Measurements from ENCODE around the gene RAPGEF1. TPM values are rescaled to one million over a fixed set of nuclear protein-coding genes. Genes with fewer than 3 reads are reported as not detected.

The RAPGEF1 gene
- polyA plus RNA-seq, 4 donors = 36.8 to 41.5 (median 40.2) TPM

- DNase-seq (ENCODE audit: low read depth in 4 of 4, low spot score in 2 of 4) = no peak
These were observed 111.2 kb downstream of the RAPGEF1 start for GRCh38 chr9:131628459-131629225.

- DNase-seq (ENCODE audit: low read depth in 4 of 4, low spot score in 2 of 4) = no peak
These were observed 112.0 kb downstream of the RAPGEF1 start for GRCh38 chr9:131627648-131628458.

GRCh38 chr9:131627326-131627647, 112.6 kb downstream of the RAPGEF1 start:
- no peak for DNase-seq (ENCODE audit: low read depth in 4 of 4, low spot score in 2 of 4)

GRCh38 chr9:131625790-131626670, 113.8 kb downstream of the RAPGEF1 start:
- no peak for DNase-seq (ENCODE audit: low read depth in 4 of 4, low spot score in 2 of 4)

GRCh38 chr9:131625508-131625787, 114.4 kb downstream of the RAPGEF1 start:
- DNase-seq (ENCODE audit: low read depth in 4 of 4, low spot score in 2 of 4) = no peak

- no peak for DNase-seq (ENCODE audit: low read depth in 4 of 4, low spot score in 2 of 4)
These were observed 115.0 kb downstream of the RAPGEF1 start for GRCh38 chr9:131624636-131625507.

- DNase-seq (ENCODE audit: low read depth in 4 of 4, low spot score in 2 of 4) = no peak
These were observed 116.1 kb downstream of the RAPGEF1 start for GRCh38 chr9:131623655-131624330.

- DNase-seq (ENCODE audit: low read depth in 4 of 4, low spot score in 2 of 4) = no peak
These were observed 117.4 kb downstream of the RAPGEF1 start for GRCh38 chr9:131622523-131622922.

- no peak for DNase-seq (ENCODE audit: low read depth in 4 of 4, low spot score in 2 of 4)
These were observed 118.1 kb downstream of the RAPGEF1 start for GRCh38 chr9:131621551-131622358.

- DNase-seq (ENCODE audit: low read depth in 4 of 4, low spot score in 2 of 4) = no peak
These were observed 118.9 kb downstream of the RAPGEF1 start for GRCh38 chr9:131620764-131621520.

- DNase-seq (ENCODE audit: low read depth in 4 of 4, low spot score in 2 of 4) = no peak
These were observed 120.2 kb downstream of the RAPGEF1 start for GRCh38 chr9:131619680-131620079.

GRCh38 chr9:131618785-131619184, 121.1 kb downstream of the RAPGEF1 start:
- DNase-seq (ENCODE audit: low read depth in 4 of 4, low spot score in 2 of 4) = no peak

- no peak for DNase-seq (ENCODE audit: low read depth in 4 of 4, low spot score in 2 of 4)
These were observed 121.8 kb downstream of the RAPGEF1 start for GRCh38 chr9:131618071-131618479.

- DNase-seq (ENCODE audit: low read depth in 4 of 4, low spot score in 2 of 4) = no peak
These were observed 122.3 kb downstream of the RAPGEF1 start for GRCh38 chr9:131617611-131618010.

- DNase-seq (ENCODE audit: low read depth in 4 of 4, low spot score in 2 of 4) = no peak
These were observed 122.8 kb downstream of the RAPGEF1 start for GRCh38 chr9:131616983-131617604.

- DNase-seq (ENCODE audit: low read depth in 4 of 4, low spot score in 2 of 4) = no peak
These were observed 125.4 kb downstream of the RAPGEF1 start for GRCh38 chr9:131614340-131614915.

- no peak for DNase-seq (ENCODE audit: low read depth in 4 of 4, low spot score in 2 of 4)
These were observed 126.0 kb downstream of the RAPGEF1 start for GRCh38 chr9:131613921-131614320.

All from left renal cortex interstitium (tissue), 4 donors.